K562 (cell line): ENCODE data around the gene CXorf65. TPM values are rescaled to one million over a fixed set of nuclear protein-coding genes. Genes with fewer than 3 reads are reported as not detected.

Experiments
- AFF4 ChIP-seq: sonication (generic); formaldehyde crosslinking; IDR thresholded peaks from 2 replicates; pipeline ENCODE4 v1.8.0; 2023; ENCODE audit warnings: mild to moderate bottlenecking, missing genetic modification reagents
- BRCA1 ChIP-seq, 2 experiments: fragments of 450-650 bp in 1 of 2; sonication (generic) in 1 of 2; formaldehyde crosslinking in 1 of 2; IDR thresholded peaks; 2 replicates each; pipeline versions ENCODE4 v1.5.0 to v1.6.1; 2017 to 2020; ENCODE audit warnings: mild to moderate bottlenecking in 1 of 2, missing genetic modification reagents in 1 of 2
- CTCFL ChIP-seq: IDR thresholded peaks from 2 replicates; pipeline ENCODE4 v1.6.1; 2011; ENCODE audit warnings: borderline replicate concordance, low read depth, mild to moderate bottlenecking, moderate library complexity, low read length; ENCODE audit not compliant: insufficient read depth, poor library complexity, severe bottlenecking
- DLX4 ChIP-seq: fragments of 250-450 bp; sonication (Bioruptor Pico); IDR thresholded peaks from 2 replicates; pipeline ENCODE4 v1.6.1; 2021; ENCODE audit warnings: mild to moderate bottlenecking
- FOS ChIP-seq: IDR thresholded peaks from 3 replicates; pipeline ENCODE4 v1.6.1; 2011; ENCODE audit not compliant: insufficient read length; ENCODE audit errors: extremely low read depth
- GATAD2A ChIP-seq: fragments of 450-650 bp; IDR thresholded peaks from 2 replicates; pipeline ENCODE4 v1.6.1; 2017
- HDAC3 ChIP-seq: fragments of 450-650 bp; IDR thresholded peaks from 2 replicates; pipeline ENCODE4 v1.6.1; 2018; ENCODE audit warnings: borderline replicate concordance, mild to moderate bottlenecking, moderate library complexity; ENCODE audit not compliant: partially characterized antibody
- SMC3 ChIP-seq: conservative IDR thresholded peaks from 2 replicates; pipeline ENCODE4 v1.6.1; 2011; ENCODE audit warnings: low read depth, low read length, improper control_type of control experiment; ENCODE audit not compliant: insufficient read depth
- SREBF2 ChIP-seq: sonication (generic); formaldehyde crosslinking; IDR thresholded peaks from 2 replicates; pipeline ENCODE4 v1.4.0; 2020; ENCODE audit warnings: mild to moderate bottlenecking, missing genetic modification reagents
- ZBTB17 ChIP-seq: fragments of 450-650 bp; formaldehyde crosslinking; IDR thresholded peaks from 2 replicates; pipeline ENCODE4 v1.4.0; 2020; ENCODE audit warnings: mild to moderate bottlenecking
- ZFX ChIP-seq: sonication (generic); formaldehyde crosslinking; IDR thresholded peaks from 2 replicates; pipeline ENCODE4 v1.8.0; 2022; ENCODE audit warnings: mild to moderate bottlenecking, missing genetic modification reagents, moderate library complexity
- ZNF134 ChIP-seq: fragments of 250-450 bp; sonication (Bioruptor Pico); conservative IDR thresholded peaks from 2 replicates; pipeline ENCODE4 v1.4.0; 2020
- ZNF143 ChIP-seq: sonication (generic); formaldehyde crosslinking; IDR thresholded peaks from 2 replicates; pipeline ENCODE4 v1.9.0; 2022; ENCODE audit warnings: mild to moderate bottlenecking, missing genetic modification reagents
- polyA plus RNA-seq, 8 experiments: library from polyadenylated mRNA; depleted of rRNA in 4 of 8; stranded (reverse) in 5 of 8; unstranded in 3 of 8; fragments of >200 nt; fragmentation: Nextera tagmentation in 2 of 8; fragmentation: Illumina TruSeq in 1 of 8; extraction: Ambion mirVana in 2 of 8; extraction: Trizol in 1 of 8; gene quantifications; 2 replicates each; pipeline versions ENCODE4 v1.2.1 to v1.2.3, GENCODE V29; 2011 to 2014; ENCODE audit warnings: inconsistent platforms in 1 of 8, missing spikeins in 1 of 8
- total RNA-seq, 7 experiments: library from RNA; depleted of rRNA in 6 of 7; stranded (reverse); fragments of >200 nt in 6 of 7; fragmentation: Illumina TruSeq in 2 of 7; extraction: Trizol in 2 of 7; gene quantifications; 2 replicates each; pipeline versions ENCODE4 v1.2.1 to v1.2.3, GENCODE V29; 2011 to 2021; ENCODE audit warnings: low replicate concordance in 1 of 7
- TF ChIP-seq, protein P1 (sequence below): sonication (generic); formaldehyde crosslinking; IDR thresholded peaks from 2 replicates; pipeline ENCODE4 v1.8.1; 2023; ENCODE audit warnings: mild to moderate bottlenecking, missing genetic modification reagents
- TF ChIP-seq, protein P2 (sequence below): fragments of 250-450 bp; sonication (Bioruptor Pico); IDR thresholded peaks from 2 replicates; pipeline ENCODE4 v1.8.0; 2022; ENCODE audit warnings: moderate library complexity, mild to moderate bottlenecking, inconsistent platforms

The CXorf65 gene
- total and polyA plus RNA-seq, 9 of the 15 experiments (the other 6 are each of a cell fraction or from before 2014, with no cell fraction given), result 1.4 to 8.4 (median 2.9) TPM

DNA sequence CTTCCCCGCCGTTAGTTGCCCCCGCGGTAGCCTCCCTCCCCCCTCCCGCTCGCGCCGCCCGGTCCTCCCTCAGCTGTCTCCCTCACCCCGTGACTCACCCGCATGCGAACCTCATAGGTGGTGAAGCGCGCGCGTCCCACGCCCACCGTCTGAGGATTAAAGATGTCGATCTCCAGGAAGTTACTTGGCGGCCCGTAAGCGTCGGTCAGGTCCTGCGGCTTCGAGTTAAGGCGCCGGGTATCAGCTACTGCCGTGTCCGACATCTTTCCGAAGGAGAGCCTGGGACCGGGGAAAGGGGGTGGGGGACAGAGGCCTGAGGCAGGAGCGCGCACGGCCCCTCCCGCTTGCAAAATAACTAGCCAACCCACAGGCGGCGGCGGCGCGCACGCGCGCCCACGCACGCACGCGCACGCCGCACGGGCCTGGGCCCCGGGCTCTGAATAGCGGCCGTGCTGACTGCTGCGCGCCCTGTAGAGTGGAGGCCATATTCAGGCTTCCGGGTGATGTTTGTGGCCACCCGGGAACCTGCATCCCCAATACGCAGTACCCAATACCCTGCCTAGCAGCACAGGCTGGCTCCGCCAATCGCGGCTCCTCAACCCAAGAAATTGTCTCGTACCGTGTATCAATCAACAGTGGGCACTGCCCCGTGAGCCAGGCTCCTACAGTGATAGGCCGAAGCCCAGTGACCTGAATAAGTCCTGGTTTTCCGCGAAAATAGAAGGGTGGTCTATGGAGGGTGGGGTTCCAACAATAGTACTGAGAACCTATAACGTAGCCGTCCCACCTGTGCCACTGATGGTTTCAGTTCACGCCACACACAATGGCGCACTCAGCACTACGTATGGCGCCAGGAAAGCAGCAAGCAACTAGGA, 38.3 kb downstream of the CXorf65 start, which contains the start of gene SNX12 (continued):
- TF ChIP-seq, protein P1, sequence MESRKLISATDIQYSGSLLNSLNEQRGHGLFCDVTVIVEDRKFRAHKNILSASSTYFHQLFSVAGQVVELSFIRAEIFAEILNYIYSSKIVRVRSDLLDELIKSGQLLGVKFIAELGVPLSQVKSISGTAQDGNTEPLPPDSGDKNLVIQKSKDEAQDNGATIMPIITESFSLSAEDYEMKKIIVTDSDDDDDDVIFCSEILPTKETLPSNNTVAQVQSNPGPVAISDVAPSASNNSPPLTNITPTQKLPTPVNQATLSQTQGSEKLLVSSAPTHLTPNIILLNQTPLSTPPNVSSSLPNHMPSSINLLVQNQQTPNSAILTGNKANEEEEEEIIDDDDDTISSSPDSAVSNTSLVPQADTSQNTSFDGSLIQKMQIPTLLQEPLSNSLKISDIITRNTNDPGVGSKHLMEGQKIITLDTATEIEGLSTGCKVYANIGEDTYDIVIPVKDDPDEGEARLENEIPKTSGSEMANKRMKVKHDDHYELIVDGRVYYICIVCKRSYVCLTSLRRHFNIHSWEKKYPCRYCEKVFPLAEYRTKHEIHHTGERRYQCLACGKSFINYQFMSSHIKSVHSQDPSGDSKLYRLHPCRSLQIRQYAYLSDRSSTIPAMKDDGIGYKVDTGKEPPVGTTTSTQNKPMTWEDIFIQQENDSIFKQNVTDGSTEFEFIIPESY (CRISPR knock-in tag), result peak; percentile 82; the same call in 1 of the 2 replicates
- no peak for TF ChIP-seq ZNF143 (CRISPR knock-in tag)
- TF ChIP-seq HDAC3, result no peak
- TF ChIP-seq GATAD2A, result 0 out of 2 replicates have a peak, but pooled peaks have one; percentile 27
- TF ChIP-seq FOS, result peak; percentile 98
- TF ChIP-seq DLX4, result no peak
- TF ChIP-seq, protein P2, sequence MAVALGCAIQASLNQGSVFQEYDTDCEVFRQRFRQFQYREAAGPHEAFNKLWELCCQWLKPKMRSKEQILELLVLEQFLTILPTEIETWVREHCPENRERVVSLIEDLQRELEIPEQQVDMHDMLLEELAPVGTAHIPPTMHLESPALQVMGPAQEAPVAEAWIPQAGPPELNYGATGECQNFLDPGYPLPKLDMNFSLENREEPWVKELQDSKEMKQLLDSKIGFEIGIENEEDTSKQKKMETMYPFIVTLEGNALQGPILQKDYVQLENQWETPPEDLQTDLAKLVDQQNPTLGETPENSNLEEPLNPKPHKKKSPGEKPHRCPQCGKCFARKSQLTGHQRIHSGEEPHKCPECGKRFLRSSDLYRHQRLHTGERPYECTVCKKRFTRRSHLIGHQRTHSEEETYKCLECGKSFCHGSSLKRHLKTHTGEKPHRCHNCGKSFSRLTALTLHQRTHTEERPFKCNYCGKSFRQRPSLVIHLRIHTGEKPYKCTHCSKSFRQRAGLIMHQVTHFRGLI, result 0 out of 2 replicates have a peak, but pooled peaks have one; percentile 34
- TF ChIP-seq ZBTB17 (CRISPR knock-in tag), result no peak
- no peak for TF ChIP-seq SREBF2 (CRISPR knock-in tag)
- no peak; the same call in 1 of the 2 replicates for TF ChIP-seq ZNF134 (CRISPR knock-in tag)
- TF ChIP-seq CTCFL, result no peak
- TF ChIP-seq ZFX (CRISPR knock-in tag), result peak; percentile 22; the same call in 1 of the 2 replicates
- TF ChIP-seq SMC3, result no peak
- TF ChIP-seq BRCA1 (IDR thresholded peaks at IDR 0.05), result no peak
- no peak for TF ChIP-seq BRCA1 (CRISPR knock-in tag; IDR thresholded peaks at IDR 0.05)
- TF ChIP-seq AFF4, result no peak
